RWPE1 (cell line): ENCODE measurements around the gene KHSRP.
A peak's percentile ranks its signal among the peaks of the same experiment; 100 is the strongest.

Experiments
- CTCF ChIA-PET: fragments of 350-600 bp; sonication (Branson Sonifier 250); formaldehyde crosslinking; extraction: SDS; loops from one replicate; lab custom pipeline; 2021; lab: Yijun Ruan, JAX
- POLR2A ChIA-PET: fragments of 400-600 bp; formaldehyde crosslinking; extraction: SDS; loops from one replicate; lab custom pipeline; 2020; ENCODE audit warnings: antibody characterized with exemption; ENCODE audit not compliant: low non-redundant PET; lab: Yijun Ruan, JAX
- DNase-seq: peaks from one replicate; pipeline ENCODE4 v3.0.0; 2012; ENCODE audit warnings: low spot score
- H3K27ac ChIP-seq: fragments of 450-650 bp; 2 replicates; pipeline ENCODE4 v1.5.1; 2017
- CTCF ChIP-seq: fragments of 450-650 bp; conservative IDR thresholded peaks from 2 replicates; pipeline ENCODE4 v1.5.1; 2017; ENCODE audit warnings: low read depth, mild to moderate bottlenecking

Gene KHSRP

GRCh38 chr19:6459262-6460098 lies 34.9 kb upstream of the KHSRP start, which contains the start of gene SLC25A23:
Gene SLC25A23 (minus strand): TSS chr19:6459792. CDS start chr19:6459628, 164 bp downstream.
- peak; percentile 85 for DNase-seq
- H3K27ac ChIP-seq = peak within 1 kb of the TSS; percentile 82
- POLR2A ChIA-PET = no interaction called here
- CTCF ChIA-PET = interaction anchor here (1.2 kb wide), 1 partner anchor 57 kb away, joined by 3 read pairs; no protein-coding TSS in a partner anchor
- no peak for TF ChIP-seq CTCF

GRCh38 chr19:6458695-6459261 lies 34.2 kb upstream of the KHSRP start:
- ChIA-PET POLR2A (no interaction called here), CTCF (interaction anchor here (0.6 to 1.2 kb wide), 2 partner anchors 31 to 58 kb away, joined by 3 read pairs; no protein-coding TSS in a partner anchor)
- TF ChIP-seq CTCF = no peak
- H3K27ac ChIP-seq = peak overlapping the region; percentile 82
- peak; percentile 22 for DNase-seq

GRCh38 chr19:6457958-6458694 lies 33.5 kb upstream of the KHSRP start:
- ChIA-PET CTCF (interaction anchor here (0.6 kb wide), 1 partner anchor 30 kb away, joined by 3 read pairs; no protein-coding TSS in a partner anchor), POLR2A (no interaction called here)
- DNase-seq = no peak
- TF ChIP-seq CTCF = no peak
- peak overlapping the region; percentile 82 for H3K27ac ChIP-seq

GRCh38 chr19:6455924-6456323 lies 31.3 kb upstream of the KHSRP start:
- no peak for DNase-seq
- ChIA-PET CTCF (no interaction called here), POLR2A (no interaction called here)
- no peak overlapping the region for H3K27ac ChIP-seq
- no peak for TF ChIP-seq CTCF

- POLR2A ChIA-PET = no interaction called here
- DNase-seq = no peak
- no peak overlapping the region for H3K27ac ChIP-seq
- CTCF ChIA-PET = no interaction called here
- no peak for TF ChIP-seq CTCF
Observed at GRCh38 chr19:6453951-6454565, 29.4 kb upstream of the KHSRP start.

- ChIA-PET CTCF (no interaction called here), POLR2A (no interaction called here)
- H3K27ac ChIP-seq = no peak overlapping the region
- DNase-seq = no peak
- TF ChIP-seq CTCF = no peak
Observed at GRCh38 chr19:6452899-6453298, 28.3 kb upstream of the KHSRP start.
